IMR-90 (cell line): ENCODE results near the gene TBCD. TPM values are rescaled to one million over a fixed set of nuclear protein-coding genes. Genes with fewer than 3 reads are reported as not detected.

Experiments used
- ATAC-seq: fragments of 200-7000 bp; cut with Tn5 transposase; 2 replicates; pipeline ENCODE4 v1.9.1; 2020; ENCODE audit warnings: low read depth, mild to moderate bottlenecking, moderate library complexity
- BruUV-seq: library from RNA; stranded (reverse); fragments of 400-500 nt; replicated peaks from 2 replicates; lab custom pipeline; 2021; lab: Mats Ljungman, UMichigan
- CTCF ChIA-PET: fragments of 300-600 bp; formaldehyde crosslinking; extraction: SDS; loops from one replicate; lab custom pipeline; 2021; ENCODE audit warnings: antibody characterized with exemption; lab: Yijun Ruan, JAX
- POLR2A ChIA-PET: fragments of 300-600 bp; sonication (Branson Sonifier 250); formaldehyde crosslinking; loops from one replicate; lab custom pipeline; 2022; ENCODE audit warnings: antibody characterized with exemption; ENCODE audit not compliant: unreplicated experiment; lab: Charles Lee
- DNase-seq: peaks from one replicate; pipeline ENCODE4 v3.0.0; 2013
- H2AFZ ChIP-seq: replicated peaks from 2 replicates; pipeline ENCODE3; 2013; ENCODE audit warnings: low read length, mild to moderate bottlenecking; ENCODE audit not compliant: poor library complexity
- H2AK5ac ChIP-seq: 2 replicates; pipeline ENCODE4 v1.6.1; 2013; ENCODE audit warnings: low read depth, low read length, inconsistent platforms
- H2AK9ac ChIP-seq: replicated peaks from 2 replicates; pipeline ENCODE3; 2013; ENCODE audit warnings: mild to moderate bottlenecking, low read depth, low read length, moderate library complexity; ENCODE audit not compliant: poor library complexity
- H2BK120ac ChIP-seq: 2 replicates; pipeline ENCODE4 v1.6.1; 2013; ENCODE audit warnings: low read depth, low read length, inconsistent platforms
- H2BK15ac ChIP-seq: 3 replicates; pipeline ENCODE4 v1.6.1; 2013; ENCODE audit warnings: low read depth, low read length, inconsistent platforms
- H2BK20ac ChIP-seq: 2 replicates; pipeline ENCODE4 v1.6.1; 2013; ENCODE audit warnings: low read depth, mild to moderate bottlenecking, inconsistent platforms, low read length, moderate library complexity
- H2BK5ac ChIP-seq: 2 replicates; pipeline ENCODE4 v1.6.1; 2013; ENCODE audit warnings: mild to moderate bottlenecking, low read depth, low read length, inconsistent platforms; ENCODE audit not compliant: poor library complexity, severe bottlenecking
- H3K14ac ChIP-seq: replicated peaks from 2 replicates; pipeline ENCODE4 v1.6.1; 2013; ENCODE audit warnings: low read depth, low read length, inconsistent platforms
- H3K18ac ChIP-seq: 2 replicates; pipeline ENCODE4 v1.6.1; 2013; ENCODE audit warnings: low read depth, low read length, control low read depth
- H3K23ac ChIP-seq: 2 replicates; pipeline ENCODE4 v1.6.1; 2013; ENCODE audit warnings: low read depth, low read length, inconsistent platforms
- H3K27ac ChIP-seq: 2 replicates; pipeline ENCODE4 v1.5.1; 2013; ENCODE audit warnings: mild to moderate bottlenecking, control low read depth, low read length; ENCODE audit not compliant: insufficient read depth
- H3K27me3 ChIP-seq: 2 replicates; pipeline ENCODE4 v1.6.1; 2013; ENCODE audit warnings: low read length; ENCODE audit not compliant: control insufficient read depth, insufficient read depth
- H3K36me3 ChIP-seq: 2 replicates; pipeline ENCODE4 v1.6.1; 2013; ENCODE audit warnings: low read length, mixed read lengths; ENCODE audit not compliant: control insufficient read depth, insufficient read depth
- H3K4ac ChIP-seq: 2 replicates; pipeline ENCODE4 v1.6.1; 2013; ENCODE audit warnings: low read depth, low read length, inconsistent platforms
- H3K4me1 ChIP-seq: 2 replicates; pipeline ENCODE4 v1.6.1; 2013; ENCODE audit warnings: low read length, mixed read lengths; ENCODE audit not compliant: control insufficient read depth, insufficient read depth
- H3K4me2 ChIP-seq: 2 replicates; pipeline ENCODE4 v1.6.1; 2013; ENCODE audit warnings: low read depth, mild to moderate bottlenecking, control low read depth, low read length, moderate library complexity
- H3K4me3 ChIP-seq: 2 replicates; pipeline ENCODE4 v1.5.1; 2013; ENCODE audit warnings: low read depth, mild to moderate bottlenecking, control low read depth, low read length, moderate library complexity; ENCODE audit not compliant: insufficient read depth
- H3K56ac ChIP-seq: 2 replicates; pipeline ENCODE4 v1.6.1; 2013; ENCODE audit warnings: low read length, inconsistent platforms; ENCODE audit not compliant: insufficient read depth; ENCODE audit errors: extremely low read depth
- H3K79me1 ChIP-seq, 2 experiments: 2 replicates each; pipeline ENCODE4 v1.6.1; 2013; ENCODE audit warnings: low read length in 2 of 2, inconsistent platforms in 1 of 2, low read depth in 1 of 2
- H3K9ac ChIP-seq: 2 replicates; pipeline ENCODE4 v1.6.1; 2013; ENCODE audit warnings: low read depth, low read length, control low read depth
- H3K9me1 ChIP-seq: 2 replicates; pipeline ENCODE4 v1.6.1; 2013; ENCODE audit warnings: low read length, inconsistent platforms; ENCODE audit not compliant: insufficient read depth
- H3K9me3 ChIP-seq: 2 replicates; pipeline ENCODE4 v1.6.1; 2013; ENCODE audit warnings: low read length; ENCODE audit not compliant: control insufficient read depth, insufficient read depth
- H4K20me1 ChIP-seq: 2 replicates; pipeline ENCODE4 v1.6.1; 2013; ENCODE audit warnings: low read length, inconsistent platforms; ENCODE audit not compliant: insufficient read depth
- H4K5ac ChIP-seq: 2 replicates; pipeline ENCODE4 v1.6.1; 2013; ENCODE audit warnings: mild to moderate bottlenecking, low read depth, low read length, control low read depth
- H4K8ac ChIP-seq, 2 experiments: 2 replicates each; pipeline ENCODE4 v1.6.1; 2013; ENCODE audit warnings: low read depth in 2 of 2, low read length in 2 of 2, control low read depth in 1 of 2, inconsistent platforms in 1 of 2
- H4K91ac ChIP-seq: 2 replicates; pipeline ENCODE4 v1.6.1; 2013; ENCODE audit warnings: low read depth, low read length, inconsistent platforms; ENCODE audit not compliant: insufficient read depth
- BHLHE40 ChIP-seq: fragments of 150-350 bp; IDR thresholded peaks from 2 replicates; pipeline ENCODE4 v1.6.1; 2016; ENCODE audit warnings: mild to moderate bottlenecking, low read depth, low read length
- CEBPB ChIP-seq: IDR thresholded peaks from 2 replicates; pipeline ENCODE4 v1.6.1; 2012; ENCODE audit warnings: low read depth, low read length, improper control_type of control experiment
- CHD1 ChIP-seq: IDR thresholded peaks from 2 replicates; pipeline ENCODE4 v1.6.1; 2012; ENCODE audit warnings: low read depth, low read length, improper control_type of control experiment
- CTCF ChIP-seq: conservative IDR thresholded peaks from 2 replicates; pipeline ENCODE4 v1.5.1; 2012; ENCODE audit warnings: mild to moderate bottlenecking, low read depth, low read length, improper control_type of control experiment
- ELK1 ChIP-seq: fragments of 150-350 bp; IDR thresholded peaks from 2 replicates; pipeline ENCODE4 v1.6.1; 2016; ENCODE audit warnings: low read depth, mild to moderate bottlenecking, low read length, moderate library complexity, borderline replicate concordance
- FOS ChIP-seq: fragments of 150-350 bp; IDR thresholded peaks from 2 replicates; pipeline ENCODE4 v1.6.1; 2016; ENCODE audit warnings: low read depth, low read length
- MAFK ChIP-seq: IDR thresholded peaks from 2 replicates; pipeline ENCODE4 v1.6.1; 2012; ENCODE audit warnings: low read depth, low read length, improper control_type of control experiment
- MAZ ChIP-seq: IDR thresholded peaks from 2 replicates; pipeline ENCODE4 v1.6.1; 2012; ENCODE audit warnings: low read depth, mild to moderate bottlenecking, low read length, improper control_type of control experiment, moderate library complexity, borderline replicate concordance
- MXI1 ChIP-seq: IDR thresholded peaks from 2 replicates; pipeline ENCODE4 v1.6.1; 2012; ENCODE audit warnings: low read depth, mild to moderate bottlenecking, low read length, moderate library complexity, borderline replicate concordance
- NFE2L2 ChIP-seq: fragments of 150-350 bp; IDR thresholded peaks from 2 replicates; pipeline ENCODE4 v1.6.1; 2016; ENCODE audit warnings: low read depth, mild to moderate bottlenecking, low read length
- POLR2A ChIP-seq: IDR thresholded peaks from 2 replicates; pipeline ENCODE4 v1.6.1; 2012; ENCODE audit warnings: mild to moderate bottlenecking, low read depth, low read length
- RAD21 ChIP-seq: IDR thresholded peaks from 2 replicates; pipeline ENCODE4 v1.6.1; 2012; ENCODE audit warnings: low read length, improper control_type of control experiment
- RCOR1 ChIP-seq: IDR thresholded peaks from 2 replicates; pipeline ENCODE4 v1.6.1; 2012; ENCODE audit warnings: mild to moderate bottlenecking, low read length, improper control_type of control experiment; ENCODE audit not compliant: insufficient replicate concordance
- RFX5 ChIP-seq: IDR thresholded peaks from 2 replicates; pipeline ENCODE4 v1.8.0; 2012; ENCODE audit warnings: low read depth, mild to moderate bottlenecking, low read length, moderate library complexity
- SMC3 ChIP-seq: fragments of 150-350 bp; IDR thresholded peaks from 2 replicates; pipeline ENCODE4 v1.6.1; 2016; ENCODE audit warnings: low read depth, mild to moderate bottlenecking, antibody characterized with exemption, low read length, moderate library complexity
- USF2 ChIP-seq: fragments of 150-350 bp; IDR thresholded peaks from 2 replicates; pipeline ENCODE4 v1.6.1; 2017; ENCODE audit warnings: mild to moderate bottlenecking, antibody characterized with exemption, low read length, low read depth
- WGBS, 2 experiments: methylation state at CpG; one replicate each; pipeline versions ENCODE4 v1.1.5 to v1.1.7; 2013; ENCODE audit warnings: missing lambda C conversion rate in 2 of 2; ENCODE audit not compliant: insufficient read length in 1 of 2; ENCODE audit errors: extremely low coverage in 2 of 2; 5-methylcytosine and 5-hydroxymethylcytosine counted together
- dilution Hi-C: fragments of 300-500 bp; cut with HindIII; formaldehyde crosslinking; loops from one replicate; pipeline ENCODE4 v1.14.3; 2018; ENCODE audit warnings: low sequenced_read_pairs; ENCODE audit not compliant: unreplicated experiment
- in situ Hi-C: fragments of 300-500 bp; cut with MboI; formaldehyde crosslinking; loops from 3 replicates; pipeline ENCODE4 v1.14.3; 2019; ENCODE audit warnings: low sequenced_read_pairs, inconsistent platforms, mixed read lengths
- intact Hi-C: fragments of 100-400 bp; cut with micrococcal nuclease; formaldehyde crosslinking; loops from 2 replicates; pipeline ENCODE4 v1.10.0; 2022
- polyA plus RNA-seq, 3 experiments: library from polyadenylated mRNA; depleted of rRNA; stranded (reverse); fragments of >200 nt; gene quantifications; 2 replicates each; pipeline ENCODE4 v1.2.3, GENCODE V29; 2012; ENCODE audit warnings: low replicate concordance in 1 of 3
- total RNA-seq: library from RNA; depleted of rRNA; stranded (reverse); fragments of >200 nt; gene quantifications from 2 replicates; pipeline ENCODE4 v1.2.3, GENCODE V29; 2012

The TBCD gene
- total and polyA plus RNA-seq, 2 of the 4 experiments (the other 2 are of a cell fraction): 21.9 to 54.5 TPM

- DNase-seq (no peak), ATAC-seq (no peak)
- Histone ChIP-seq H3K36me3 (peaks cover 17% of the 10 kb centered on the region), H4K5ac (no peak overlapping the region), H3K4me2 (no peak overlapping the region), H2AK9ac (no peak overlapping the region), H4K91ac (no peak overlapping the region), H3K18ac (no peak overlapping the region), H2BK20ac (no peak overlapping the region), H3K9ac (no peak overlapping the region), H4K20me1 (peaks cover 17% of the 10 kb centered on the region), H2AFZ (no peak overlapping the region), H3K27ac (no peak overlapping the region), H2BK5ac (no peak overlapping the region), H3K9me1 (no peaks in the 10 kb centered on the region), H3K27me3 (no peaks in the 10 kb centered on the region), H3K56ac (no peak overlapping the region), H3K4ac (no peak overlapping the region), H3K4me3 (no peak overlapping the region), H3K4me1 (peaks cover 3% of the 10 kb centered on the region; the same call in 1 of the 2 replicates), H2BK15ac (no peak overlapping the region), H2AK5ac (no peak overlapping the region), H2BK120ac (no peak overlapping the region), H3K23ac (no peak overlapping the region), H4K8ac (no peak overlapping the region), H3K79me1 (peaks cover 2 to 29% of the 10 kb centered on the region in 2 experiments; a peak in 3 of 4 replicates), H3K14ac (no peak overlapping the region), H3K9me3 (no peaks in the 10 kb centered on the region)
- 91% methylated on average over 4 of the region's 21 CpGs; no CpG with 5 or more reads in 1 of the 2 experiments for WGBS, 2 experiments
- in situ Hi-C loops: no loop called here
- ChIA-PET POLR2A (no interaction called here), CTCF (no interaction called here)
- no peak for TF ChIP-seq MAFK
- TF ChIP-seq BHLHE40: no peak
- TF ChIP-seq CEBPB: no peak
- no peak for TF ChIP-seq ELK1
- no peak for TF ChIP-seq CHD1
- no peak for TF ChIP-seq RFX5
- no peak for TF ChIP-seq MXI1
- TF ChIP-seq FOS: no peak
- TF ChIP-seq USF2: no peak
- TF ChIP-seq CTCF: no peak
- TF ChIP-seq NFE2L2: no peak
- no peak for TF ChIP-seq RAD21
- TF ChIP-seq POLR2A: no peak
- TF ChIP-seq RCOR1: no peak
- no peak for TF ChIP-seq MAZ
- TF ChIP-seq SMC3: no peak
- no TSS peak for BruUV-seq
- dilution Hi-C loops: no loop called here
- intact Hi-C loops: no loop called here
These were observed 54.8 kb downstream of the TBCD start for GRCh38 chr17:82806645-82807044.
